Astrocyte (in vitro differentiated cells and primary cell): ENCODE data around the gene GNG12. TPM values are rescaled to one million over a fixed set of nuclear protein-coding genes. Genes with fewer than 3 reads are reported as not detected.

Source experiments
- DNase-seq: peaks from one replicate; pipeline ENCODE4 v3.0.0-alpha.2; 2010; ENCODE audit warnings: low read depth
- FAIRE-seq: peaks from 2 replicates; lab custom pipeline; 2011; peaks lifted over from hg19 to GRCh38; lab: Jason Lieb, UNC
- H2AFZ ChIP-seq: 2 replicates; pipeline ENCODE4 v1.6.0; 2012; ENCODE audit warnings: low read depth, low read length, inconsistent platforms
- H3K27ac ChIP-seq: 2 replicates; pipeline ENCODE4 v1.5.1; 2011; ENCODE audit warnings: low read depth, low read length, inconsistent platforms
- H3K27me3 ChIP-seq: 2 replicates; pipeline ENCODE4 v1.6.0; 2011; ENCODE audit warnings: low read length, inconsistent platforms; ENCODE audit not compliant: insufficient read depth
- H3K36me3 ChIP-seq: 2 replicates; pipeline ENCODE4 v1.5.1; 2011; ENCODE audit warnings: low read length, inconsistent platforms; ENCODE audit not compliant: insufficient read depth
- H3K4me1 ChIP-seq: 2 replicates; pipeline ENCODE4 v1.5.1; 2011; ENCODE audit warnings: low read length, inconsistent platforms; ENCODE audit not compliant: insufficient read depth
- H3K4me2 ChIP-seq: 2 replicates; pipeline ENCODE4 v1.6.0; 2012; ENCODE audit warnings: low read length, inconsistent platforms
- H3K4me3 ChIP-seq: 2 replicates; pipeline ENCODE4 v1.5.1; 2011; ENCODE audit warnings: low read depth, mild to moderate bottlenecking, low read length, inconsistent platforms; ENCODE audit not compliant: insufficient read depth
- H3K79me2 ChIP-seq: 2 replicates; pipeline ENCODE4 v1.6.0; 2012; ENCODE audit warnings: mild to moderate bottlenecking, low read length, inconsistent platforms; ENCODE audit not compliant: insufficient read depth
- H3K9ac ChIP-seq: 2 replicates; pipeline ENCODE4 v1.6.0; 2012; ENCODE audit warnings: mild to moderate bottlenecking, low read length, inconsistent platforms
- H3K9me3 ChIP-seq: 2 replicates; pipeline ENCODE4 v1.5.1; 2012; ENCODE audit warnings: low read depth, mild to moderate bottlenecking, low read length, inconsistent platforms; ENCODE audit not compliant: insufficient read depth
- H4K20me1 ChIP-seq: 2 replicates; pipeline ENCODE4 v1.6.0; 2012; ENCODE audit warnings: low read length, inconsistent platforms; ENCODE audit not compliant: insufficient read depth
- H3K27ac Mint-ChIP-seq: one replicate; pipeline ENCODE4 v1.8.0; 2021; ENCODE audit warnings: mild to moderate bottlenecking, mixed read lengths; ENCODE audit not compliant: unreplicated experiment
- H3K27me3 Mint-ChIP-seq: one replicate; pipeline ENCODE4 v1.8.0; 2021; ENCODE audit warnings: low read depth, mixed read lengths; ENCODE audit not compliant: unreplicated experiment
- H3K36me3 Mint-ChIP-seq: one replicate; pipeline ENCODE4 v1.8.0; 2021; ENCODE audit warnings: low read depth, mixed read lengths; ENCODE audit not compliant: unreplicated experiment
- H3K4me1 Mint-ChIP-seq: one replicate; pipeline ENCODE4 v1.8.0; 2021; ENCODE audit warnings: low read depth, mixed read lengths; ENCODE audit not compliant: unreplicated experiment
- H3K4me3 Mint-ChIP-seq: one replicate; pipeline ENCODE4 v1.8.0; 2021; ENCODE audit warnings: mild to moderate bottlenecking, moderate library complexity, mixed read lengths; ENCODE audit not compliant: unreplicated experiment
- H3K9me3 Mint-ChIP-seq: one replicate; pipeline ENCODE4 v1.8.0; 2021; ENCODE audit warnings: mild to moderate bottlenecking, mixed read lengths; ENCODE audit not compliant: unreplicated experiment
- EZH2 ChIP-seq: IDR thresholded peaks from 2 replicates; pipeline ENCODE4 v1.6.1; 2012; ENCODE audit warnings: mild to moderate bottlenecking, low read length, inconsistent platforms; ENCODE audit not compliant: insufficient read depth
- total RNA-seq: library from RNA; stranded (reverse); gene quantifications from 2 replicates; pipeline ENCODE4 v1.2.1, GENCODE V29; 2021
- TF ChIP-seq, protein P1 (sequence below): IDR thresholded peaks from 2 replicates; pipeline ENCODE4 v1.5.1; 2011; ENCODE audit warnings: low read depth, mild to moderate bottlenecking, inconsistent platforms, low read length, moderate library complexity; ENCODE audit not compliant: insufficient read depth

GNG12 gene
- total RNA-seq, 1 donor from 2014 or later = 101 TPM

DNA sequence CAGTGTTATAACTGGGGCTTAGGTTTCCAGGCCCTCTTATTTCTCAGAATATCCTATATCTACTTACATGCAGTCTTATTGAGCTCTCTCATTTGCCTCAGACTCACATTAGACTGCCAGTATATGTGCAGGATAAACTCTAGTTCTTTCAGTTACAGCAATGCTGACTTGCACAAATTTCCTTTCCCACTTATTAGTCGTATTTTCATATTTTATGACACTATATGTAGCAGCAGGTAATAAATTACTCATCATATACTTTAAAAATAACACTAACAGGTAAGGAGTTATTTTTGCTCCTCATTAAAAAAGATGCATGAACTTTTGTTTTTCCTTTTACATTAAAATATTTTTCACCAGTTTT lies 82.6 kb downstream of the GNG12 start:
- H3K4me1 Mint-ChIP-seq = peaks cover 75% of the 10 kb centered on the region
- TF ChIP-seq EZH2 = no peak
- TF ChIP-seq, protein P1, sequence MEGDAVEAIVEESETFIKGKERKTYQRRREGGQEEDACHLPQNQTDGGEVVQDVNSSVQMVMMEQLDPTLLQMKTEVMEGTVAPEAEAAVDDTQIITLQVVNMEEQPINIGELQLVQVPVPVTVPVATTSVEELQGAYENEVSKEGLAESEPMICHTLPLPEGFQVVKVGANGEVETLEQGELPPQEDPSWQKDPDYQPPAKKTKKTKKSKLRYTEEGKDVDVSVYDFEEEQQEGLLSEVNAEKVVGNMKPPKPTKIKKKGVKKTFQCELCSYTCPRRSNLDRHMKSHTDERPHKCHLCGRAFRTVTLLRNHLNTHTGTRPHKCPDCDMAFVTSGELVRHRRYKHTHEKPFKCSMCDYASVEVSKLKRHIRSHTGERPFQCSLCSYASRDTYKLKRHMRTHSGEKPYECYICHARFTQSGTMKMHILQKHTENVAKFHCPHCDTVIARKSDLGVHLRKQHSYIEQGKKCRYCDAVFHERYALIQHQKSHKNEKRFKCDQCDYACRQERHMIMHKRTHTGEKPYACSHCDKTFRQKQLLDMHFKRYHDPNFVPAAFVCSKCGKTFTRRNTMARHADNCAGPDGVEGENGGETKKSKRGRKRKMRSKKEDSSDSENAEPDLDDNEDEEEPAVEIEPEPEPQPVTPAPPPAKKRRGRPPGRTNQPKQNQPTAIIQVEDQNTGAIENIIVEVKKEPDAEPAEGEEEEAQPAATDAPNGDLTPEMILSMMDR = no peak
- no peak overlapping the region for H2AFZ ChIP-seq
- H3K27me3 Mint-ChIP-seq = no peaks in the 10 kb centered on the region
- no peak overlapping the region for H3K4me3 Mint-ChIP-seq
- H3K79me2 ChIP-seq = peaks cover 76% of the 10 kb centered on the region
- H3K27me3 ChIP-seq = no peaks in the 10 kb centered on the region
- H3K27ac Mint-ChIP-seq = peak overlapping the region; percentile 98
- peak overlapping the region; percentile 90 for H3K27ac ChIP-seq
- H3K9ac ChIP-seq = peak overlapping the region; percentile 70
- peak overlapping the region; percentile 78 for H3K4me2 ChIP-seq
- H3K4me3 ChIP-seq = no peak overlapping the region
- peaks cover 8% of the 10 kb centered on the region for H3K36me3 Mint-ChIP-seq
- H4K20me1 ChIP-seq = no peaks in the 10 kb centered on the region
- no peaks in the 10 kb centered on the region for H3K36me3 ChIP-seq
- no peaks in the 10 kb centered on the region for H3K9me3 ChIP-seq
- FAIRE-seq (no peak), DNase-seq (no peak)
- peaks cover 61% of the 10 kb centered on the region for H3K4me1 ChIP-seq
- H3K9me3 Mint-ChIP-seq = no peaks in the 10 kb centered on the region

DNA sequence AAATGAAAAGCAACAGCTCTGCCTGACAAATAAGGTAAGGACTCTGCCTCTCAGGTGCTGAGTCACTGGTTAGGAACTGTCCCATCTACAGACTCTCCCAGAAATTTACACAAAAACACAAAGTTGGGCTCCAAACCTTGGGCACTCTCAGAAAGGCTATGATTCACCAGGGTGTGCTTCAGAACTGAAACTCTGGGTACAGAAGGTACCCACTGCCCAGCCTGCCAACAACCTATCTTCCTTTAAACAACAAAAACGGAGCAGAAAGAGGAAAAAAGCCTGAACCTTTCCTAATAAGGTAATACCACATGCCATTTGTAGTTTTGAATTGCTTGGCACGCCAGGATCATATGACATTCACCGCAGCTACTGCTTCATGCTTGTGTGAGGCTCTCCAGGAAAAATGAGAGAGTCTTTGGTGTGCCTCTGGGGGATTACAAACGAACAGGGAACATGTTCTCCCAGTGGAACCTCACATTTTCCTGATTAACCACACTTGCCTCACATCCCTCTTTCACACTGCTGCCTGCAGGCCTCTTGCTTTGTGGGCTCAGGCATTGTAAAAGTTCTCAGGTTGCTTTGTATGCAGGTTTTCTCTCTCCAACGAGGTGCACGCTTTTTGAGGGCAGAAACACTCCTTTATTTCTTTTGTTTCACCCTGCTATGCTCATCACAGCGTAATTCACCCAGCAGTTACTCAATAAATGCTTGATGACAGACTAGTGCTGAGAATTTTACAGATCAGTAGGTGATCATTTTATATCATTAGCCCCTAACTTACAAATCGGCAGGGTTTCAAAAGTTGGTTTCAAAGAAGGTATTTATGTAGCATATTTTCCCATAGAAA lies 83.2 kb downstream of the GNG12 start:
- Mint-ChIP-seq H3K9me3 (no peaks in the 10 kb centered on the region), H3K27ac (peak overlapping the region; percentile 98), H3K36me3 (peaks cover 8% of the 10 kb centered on the region), H3K4me3 (peak overlapping the region; percentile 61), H3K27me3 (no peaks in the 10 kb centered on the region), H3K4me1 (peaks cover 80% of the 10 kb centered on the region)
- Histone ChIP-seq H3K4me1 (peaks cover 61% of the 10 kb centered on the region), H3K4me2 (peak overlapping the region; percentile 78), H3K27ac (peak overlapping the region; percentile 90), H4K20me1 (peaks cover 2% of the 10 kb centered on the region), H3K27me3 (no peaks in the 10 kb centered on the region), H3K4me3 (peak overlapping the region; percentile 34), H3K79me2 (peaks cover 76% of the 10 kb centered on the region), H3K9me3 (no peaks in the 10 kb centered on the region), H3K36me3 (no peaks in the 10 kb centered on the region), H2AFZ (no peak overlapping the region), H3K9ac (peak overlapping the region; percentile 70)
- DNase-seq = peak; percentile 90
- peak; percentile 92 for FAIRE-seq
- TF ChIP-seq EZH2 = no peak
- TF ChIP-seq, protein P1 = no peak

DNA sequence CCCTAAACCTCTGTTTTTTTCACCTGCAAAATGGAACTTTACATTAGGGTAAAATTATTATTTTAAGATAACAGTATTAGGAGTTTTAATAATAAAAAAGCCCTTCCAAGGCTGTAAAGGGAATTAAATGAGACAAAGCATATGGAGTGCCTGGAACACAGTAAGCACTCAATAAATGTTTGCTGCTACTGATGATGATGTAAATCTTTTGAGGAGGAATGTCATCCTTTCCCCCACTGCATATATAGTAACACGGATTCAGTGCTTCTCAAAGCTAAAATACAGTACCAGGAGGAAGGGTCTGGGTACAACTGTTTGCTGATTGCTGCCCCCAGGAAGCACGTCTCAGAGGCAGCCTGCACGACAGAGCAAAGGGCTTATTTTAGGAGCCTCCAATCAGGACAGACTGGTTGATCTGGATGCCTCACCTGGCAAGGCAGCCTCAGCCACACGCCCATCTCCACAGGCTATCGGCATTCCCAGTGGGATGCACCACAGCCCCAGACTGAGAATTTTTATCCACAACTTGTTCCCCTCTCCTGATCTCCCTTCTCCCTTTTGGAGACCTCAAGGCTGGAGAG lies 83.9 kb downstream of the GNG12 start:
- H3K4me2 ChIP-seq = peak overlapping the region; percentile 78
- no peak overlapping the region for H2AFZ ChIP-seq
- Mint-ChIP-seq H3K4me3 (peak overlapping the region; percentile 61), H3K36me3 (peaks cover 5% of the 10 kb centered on the region), H3K9me3 (no peaks in the 10 kb centered on the region), H3K4me1 (peaks cover 75% of the 10 kb centered on the region), H3K27ac (peak overlapping the region; percentile 98), H3K27me3 (no peaks in the 10 kb centered on the region)
- peak overlapping the region; percentile 34 for H3K4me3 ChIP-seq
- FAIRE-seq = no peak
- peaks cover 61% of the 10 kb centered on the region for H3K4me1 ChIP-seq
- H3K36me3 ChIP-seq = no peaks in the 10 kb centered on the region
- DNase-seq = no peak
- peaks cover 8% of the 10 kb centered on the region for H4K20me1 ChIP-seq
- no peaks in the 10 kb centered on the region for H3K27me3 ChIP-seq
- H3K9ac ChIP-seq = peak overlapping the region; percentile 70
- TF ChIP-seq, protein P1 = no peak
- peak overlapping the region; percentile 90 for H3K27ac ChIP-seq
- H3K9me3 ChIP-seq = no peaks in the 10 kb centered on the region
- H3K79me2 ChIP-seq = peaks cover 76% of the 10 kb centered on the region
